Mucosa of descending colon (tissue), 3 donors: ENCODE data around the gene POP4. TPM values are rescaled to one million over a fixed set of nuclear protein-coding genes. Genes with fewer than 3 reads are reported as not detected.

Experiments
- ATAC-seq: fragments of 200-7000 bp; cut with Tn5 transposase; one replicate; pipeline ENCODE4 v1.9.1; 2020; ENCODE audit warnings: mild to moderate bottlenecking, moderate library complexity
- DNase-seq, 3 donors: peaks; one replicate each; pipeline ENCODE4 v3.0.0-alpha.2; 2020
- H3K36me3 ChIP-seq: fragments of 200-600 bp; one replicate; pipeline ENCODE4 v1.8.0; 2021; ENCODE audit warnings: low read depth, mild to moderate bottlenecking
- H3K4me1 ChIP-seq: fragments of 200-600 bp; one replicate; pipeline ENCODE4 v1.8.0; 2021; ENCODE audit warnings: low read depth, mild to moderate bottlenecking
- H3K4me3 ChIP-seq: fragments of 200-600 bp; one replicate; pipeline ENCODE4 v1.8.0; 2021; ENCODE audit warnings: mild to moderate bottlenecking
- H3K9me3 ChIP-seq: fragments of 200-600 bp; one replicate; pipeline ENCODE4 v1.8.0; 2021; ENCODE audit warnings: mild to moderate bottlenecking
- intact Hi-C, 2 donors: fragments of 100-400 bp; cut with DNase I in 1 of 2; cut with micrococcal nuclease in 1 of 2; formaldehyde crosslinking; loops; one replicate each; pipeline versions ENCODE4 v1.11.0 to v1.11.1; 2022; cut with DNase I, micrococcal nuclease
- total RNA-seq, 3 donors: library from RNA; stranded (reverse); fragmentation: NEBNext Ultra II Directional in 2 of 3; extraction: Animal tissue kit (Norgen Biotek cat#: 25700) in 2 of 3; gene quantifications; one replicate each; pipeline versions ENCODE4 v1.2.1 to v1.2.4, GENCODE V29; 2021 to 2023
- TF ChIP-seq, protein P1 (sequence below): fragments of 200-600 bp; IDR thresholded peaks from one replicate; pipeline ENCODE4 v1.8.0; 2022; ENCODE audit warnings: antibody characterized with exemption, mild to moderate bottlenecking
- donor health status: DM: no; HTN: no; CAD: no; lungs with moderate emphysema.
- donor health status: DM: no; HTN: no; CAD: no.
- donor health status: DM: no; HTN: yes; CAD: no.

POP4 gene
- total RNA-seq, 3 donors from 2014 or later, result 53.1 to 67.1 (median 65.6) TPM

DNA sequence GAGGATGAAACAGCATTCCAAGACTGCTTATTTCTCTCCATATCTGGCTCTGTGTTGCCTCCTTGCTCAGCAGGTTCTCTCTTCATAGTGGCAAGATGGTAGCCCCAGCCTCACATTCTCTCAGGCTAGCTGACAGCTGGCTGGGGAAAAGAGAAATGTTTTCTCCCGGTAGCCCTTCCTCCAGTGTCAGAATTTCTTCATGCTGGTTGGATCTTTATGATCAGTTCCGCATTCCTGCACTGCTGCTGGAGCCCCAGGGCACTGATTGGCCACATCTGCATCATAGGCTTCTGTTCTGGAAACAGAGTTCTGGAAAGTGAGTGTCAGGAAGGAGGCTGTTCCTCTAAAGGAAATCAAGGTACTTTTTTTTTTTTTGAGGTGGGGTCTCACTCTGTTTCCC lies 24.6 kb downstream of the POP4 start:
- no peak overlapping the region for H3K4me3 ChIP-seq
- no peaks in the 10 kb centered on the region for H3K4me1 ChIP-seq
- intact Hi-C loops, result no loop called here
- DNase-seq (no peak), ATAC-seq (no peak)
- no peaks in the 10 kb centered on the region for H3K9me3 ChIP-seq
- H3K36me3 ChIP-seq, result no peaks in the 10 kb centered on the region
- TF ChIP-seq, protein P1, sequence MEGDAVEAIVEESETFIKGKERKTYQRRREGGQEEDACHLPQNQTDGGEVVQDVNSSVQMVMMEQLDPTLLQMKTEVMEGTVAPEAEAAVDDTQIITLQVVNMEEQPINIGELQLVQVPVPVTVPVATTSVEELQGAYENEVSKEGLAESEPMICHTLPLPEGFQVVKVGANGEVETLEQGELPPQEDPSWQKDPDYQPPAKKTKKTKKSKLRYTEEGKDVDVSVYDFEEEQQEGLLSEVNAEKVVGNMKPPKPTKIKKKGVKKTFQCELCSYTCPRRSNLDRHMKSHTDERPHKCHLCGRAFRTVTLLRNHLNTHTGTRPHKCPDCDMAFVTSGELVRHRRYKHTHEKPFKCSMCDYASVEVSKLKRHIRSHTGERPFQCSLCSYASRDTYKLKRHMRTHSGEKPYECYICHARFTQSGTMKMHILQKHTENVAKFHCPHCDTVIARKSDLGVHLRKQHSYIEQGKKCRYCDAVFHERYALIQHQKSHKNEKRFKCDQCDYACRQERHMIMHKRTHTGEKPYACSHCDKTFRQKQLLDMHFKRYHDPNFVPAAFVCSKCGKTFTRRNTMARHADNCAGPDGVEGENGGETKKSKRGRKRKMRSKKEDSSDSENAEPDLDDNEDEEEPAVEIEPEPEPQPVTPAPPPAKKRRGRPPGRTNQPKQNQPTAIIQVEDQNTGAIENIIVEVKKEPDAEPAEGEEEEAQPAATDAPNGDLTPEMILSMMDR, result no peak

DNA sequence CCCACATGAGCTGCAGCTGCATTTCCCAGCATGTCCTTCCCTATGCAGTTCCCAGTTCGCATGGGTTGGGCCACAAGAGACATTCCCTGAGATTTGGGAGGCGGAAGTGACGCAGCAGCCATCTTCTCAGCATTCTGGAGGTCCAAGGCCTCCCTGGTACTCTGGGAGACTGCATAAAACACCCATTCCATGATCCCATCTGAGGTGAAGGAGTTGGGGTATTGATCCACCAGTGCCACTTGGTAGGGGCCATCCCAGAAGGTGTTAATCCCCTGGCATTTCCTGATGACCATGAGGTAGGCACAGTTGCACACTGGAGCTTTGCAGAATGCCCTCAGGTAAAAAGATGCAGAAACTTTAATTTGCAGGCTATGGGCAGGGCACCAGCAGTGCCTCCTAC lies 25.4 kb downstream of the POP4 start:
- DNase-seq, result peak in 1 of 3 donors; percentile 2
- Histone ChIP-seq H3K4me3 (no peak overlapping the region), H3K36me3 (no peaks in the 10 kb centered on the region), H3K4me1 (no peaks in the 10 kb centered on the region), H3K9me3 (no peaks in the 10 kb centered on the region)
- ATAC-seq, result no peak
- TF ChIP-seq, protein P1, result no peak
- intact Hi-C loops, result no loop called here

GRCh38 chr19:29634002-29634401 lies 27.9 kb downstream of the POP4 start:
- H3K4me3 ChIP-seq, result no peak overlapping the region
- ATAC-seq, result no peak
- H3K9me3 ChIP-seq, result no peaks in the 10 kb centered on the region
- intact Hi-C loops, result no loop called here
- H3K36me3 ChIP-seq, result no peaks in the 10 kb centered on the region
- TF ChIP-seq, protein P1, result no peak
- DNase-seq, result no peak
- H3K4me1 ChIP-seq, result no peaks in the 10 kb centered on the region

DNA sequence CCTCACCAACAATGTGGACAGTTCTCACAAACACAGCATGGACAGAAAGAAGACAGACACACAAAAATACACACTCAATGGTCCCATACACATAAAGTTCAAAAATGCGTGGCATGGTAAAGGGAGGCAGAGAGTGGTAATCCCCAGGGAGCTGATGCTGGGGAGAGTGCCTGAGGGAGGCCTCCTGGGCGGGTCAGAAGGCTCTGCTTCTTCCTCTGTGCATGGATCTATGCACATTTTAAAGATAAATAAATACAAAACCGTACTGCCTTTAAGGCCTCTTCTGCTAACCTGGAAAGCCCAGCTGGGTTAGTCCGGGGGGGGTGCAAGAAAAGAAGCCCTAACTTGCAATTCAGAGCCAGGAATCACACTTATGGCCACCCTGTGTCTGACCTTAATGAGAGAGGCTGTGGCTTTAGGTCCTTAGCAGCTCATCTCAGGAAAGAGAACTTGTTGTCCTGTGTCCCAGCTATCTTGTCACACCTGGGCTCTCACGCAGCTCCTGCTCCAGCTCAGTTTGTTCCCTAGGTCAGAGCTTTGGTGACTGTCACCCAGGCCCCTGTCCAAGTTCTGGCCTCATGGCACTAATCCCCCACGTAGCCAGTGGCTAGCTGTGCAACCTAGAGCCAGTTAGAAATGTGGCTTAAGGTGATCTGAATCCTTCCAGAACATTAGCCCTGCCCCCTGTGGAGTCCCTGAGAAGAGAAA lies 28.5 kb downstream of the POP4 start:
- H3K36me3 ChIP-seq, result no peaks in the 10 kb centered on the region
- H3K4me3 ChIP-seq, result no peak overlapping the region
- H3K4me1 ChIP-seq, result no peaks in the 10 kb centered on the region
- ATAC-seq, result no peak
- intact Hi-C loops, result no loop called here
- DNase-seq, result no peak
- no peaks in the 10 kb centered on the region for H3K9me3 ChIP-seq
- TF ChIP-seq, protein P1, result no peak

DNA sequence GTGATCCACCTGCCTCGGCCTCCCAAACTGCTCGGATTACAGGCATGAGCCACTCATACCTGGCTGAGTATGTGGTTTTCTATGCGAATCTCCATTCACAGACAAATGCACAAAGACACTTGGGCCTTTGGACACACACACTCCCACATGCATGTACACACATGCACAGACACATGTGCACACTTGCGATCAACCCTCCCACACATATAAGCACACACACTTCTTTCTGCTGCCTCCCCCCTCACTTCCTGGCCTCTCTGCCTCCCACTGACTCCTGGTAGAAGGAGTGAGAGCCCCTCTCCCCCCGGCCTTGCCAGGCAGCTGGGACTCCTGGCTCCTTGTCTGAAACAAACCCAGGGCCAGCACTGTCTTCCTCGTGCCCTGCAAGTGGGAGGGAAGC lies 29.9 kb downstream of the POP4 start:
- no peaks in the 10 kb centered on the region for H3K9me3 ChIP-seq
- no peak for ATAC-seq
- no peak overlapping the region for H3K4me3 ChIP-seq
- intact Hi-C loops, result no loop called here
- TF ChIP-seq, protein P1, result no peak
- no peaks in the 10 kb centered on the region for H3K4me1 ChIP-seq
- DNase-seq, result no peak
- no peaks in the 10 kb centered on the region for H3K36me3 ChIP-seq
